ENCODE data around the gene TBCD. TPM values are rescaled to one million over a fixed set of nuclear protein-coding genes. Genes with fewer than 3 reads are reported as not detected.

TBCD gene
- total and polyA plus RNA-seq, 5 donors from 2014 or later = 39.2 to 146 (median 86.4) TPM

DNA sequence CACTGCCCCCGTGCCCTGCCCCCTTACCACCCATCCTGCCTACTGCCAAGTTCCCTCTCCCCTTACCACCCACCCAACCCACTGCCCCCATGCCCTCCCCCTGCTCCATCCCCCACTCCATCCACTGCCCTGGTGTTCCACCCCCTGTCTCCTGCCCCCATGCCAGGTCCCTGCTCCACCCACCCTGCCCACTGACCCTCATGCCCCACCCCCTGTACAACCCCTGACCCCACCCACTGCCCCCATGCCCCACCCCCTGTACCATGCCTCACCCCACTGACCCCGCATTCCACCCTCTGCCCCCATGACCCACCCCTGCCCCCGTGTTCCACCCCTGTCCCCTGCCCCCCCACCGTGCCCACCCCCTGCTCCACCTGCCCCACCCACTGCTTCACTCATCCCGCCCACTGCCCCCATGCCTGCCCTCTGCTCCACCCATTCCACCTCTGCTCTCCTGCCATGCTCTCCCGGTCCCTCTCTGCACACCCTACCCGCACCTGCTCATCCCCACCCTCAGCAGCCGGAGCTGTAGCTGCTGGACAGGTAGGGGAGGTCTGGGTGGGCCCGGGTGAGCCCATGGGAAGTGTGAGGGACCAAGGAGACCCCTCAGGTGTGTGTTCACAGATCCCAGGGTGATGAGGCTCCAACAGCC is 42.7 kb upstream of the TBCD start:
- Histone ChIP-seq H3K36me3 (ENCODE audit: control insufficient read depth, insufficient read depth, low read length) (no peaks in the 10 kb centered on the region), H3K4me3 (ENCODE audit: low read depth, low read length) (no peak overlapping the region), H3K27me3 (ENCODE audit: control insufficient read depth, insufficient read depth, low read length) (no peaks in the 10 kb centered on the region), H3K4me1 (ENCODE audit: control insufficient read depth, insufficient read depth, low read length, poor library complexity, severe bottlenecking) (no peaks in the 10 kb centered on the region), H3K9me3 (ENCODE audit: control insufficient read depth in 2 of 2, low read length in 2 of 2) (no peaks in the 10 kb centered on the region), H3K27ac (ENCODE audit: insufficient read depth, low read length, poor library complexity, severe bottlenecking) (no peak overlapping the region)
- Mint-ChIP-seq H3K9me3 (no peaks in the 10 kb centered on the region), H3K27ac (no peak overlapping the region), H3K4me1 (peaks cover 0 to 5% (median under 1%) of the 10 kb centered on the region in 4 donors), H3K36me3 (no peaks in the 10 kb centered on the region), H3K4me3 (no peak overlapping the region), H3K27me3 (peaks cover 5% of the 10 kb centered on the region)
- no peak for DNase-seq
- ATAC-seq (ENCODE audit: low read depth in 2 of 2) = no peak

DNA sequence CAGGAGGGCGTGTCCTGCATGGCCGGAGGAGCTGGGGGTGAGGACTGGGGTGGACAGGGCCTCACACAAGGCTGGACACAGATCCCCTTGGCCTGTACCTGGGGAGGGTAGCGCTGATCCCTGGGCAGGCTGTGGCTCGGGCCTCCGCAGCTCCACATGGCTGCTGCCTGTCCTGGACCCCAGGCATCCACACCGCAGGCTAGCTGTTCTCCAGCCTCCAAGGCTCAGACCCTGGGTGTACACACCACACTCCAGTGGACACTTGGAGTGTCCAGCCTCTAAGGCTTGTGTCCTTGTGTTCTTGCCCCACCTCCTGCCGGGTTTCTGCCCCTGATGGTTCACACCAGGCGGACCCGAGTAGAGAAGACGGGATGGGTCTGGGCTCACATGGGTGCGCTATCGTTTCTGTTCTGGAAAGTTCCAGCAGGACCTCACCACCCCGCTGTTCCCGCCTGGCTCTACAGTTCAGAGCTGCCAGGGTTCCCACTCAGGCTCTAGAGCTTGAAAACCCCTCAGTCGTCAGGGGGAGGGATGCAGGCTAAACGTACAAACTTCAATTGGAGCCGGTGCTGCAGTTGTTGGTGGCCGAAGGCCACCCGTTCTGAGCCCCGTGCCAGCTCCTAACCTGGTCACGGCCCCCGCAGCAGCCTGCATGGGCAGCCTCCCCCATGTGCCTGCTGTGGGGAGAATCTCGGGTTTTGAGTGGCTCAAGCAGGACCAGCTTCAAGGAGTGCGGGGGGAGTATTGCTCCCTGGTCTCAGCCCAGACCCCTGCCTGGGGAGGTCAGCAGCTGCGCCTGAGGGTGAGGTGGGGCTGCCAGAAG is 42.0 kb upstream of the TBCD start:
- Histone ChIP-seq H3K27me3 (ENCODE audit: control insufficient read depth, insufficient read depth, low read length) (no peaks in the 10 kb centered on the region), H3K36me3 (ENCODE audit: control insufficient read depth, insufficient read depth, low read length) (no peaks in the 10 kb centered on the region), H3K4me3 (ENCODE audit: low read depth, low read length) (no peak overlapping the region), H3K27ac (ENCODE audit: insufficient read depth, low read length, poor library complexity, severe bottlenecking) (no peak overlapping the region), H3K9me3 (ENCODE audit: control insufficient read depth in 2 of 2, low read length in 2 of 2) (no peaks in the 10 kb centered on the region), H3K4me1 (ENCODE audit: control insufficient read depth, insufficient read depth, low read length, poor library complexity, severe bottlenecking) (no peaks in the 10 kb centered on the region)
- Mint-ChIP-seq H3K27me3 (peaks cover 5% of the 10 kb centered on the region), H3K4me1 (peaks cover 0 to 5% (median under 1%) of the 10 kb centered on the region in 4 donors), H3K9me3 (no peaks in the 10 kb centered on the region), H3K27ac (no peak overlapping the region), H3K36me3 (no peaks in the 10 kb centered on the region), H3K4me3 (peak overlapping the region in 1 of 4 donors; percentile 32)
- ATAC-seq (ENCODE audit: low read depth in 2 of 2) = no peak
- no peak for DNase-seq

DNA sequence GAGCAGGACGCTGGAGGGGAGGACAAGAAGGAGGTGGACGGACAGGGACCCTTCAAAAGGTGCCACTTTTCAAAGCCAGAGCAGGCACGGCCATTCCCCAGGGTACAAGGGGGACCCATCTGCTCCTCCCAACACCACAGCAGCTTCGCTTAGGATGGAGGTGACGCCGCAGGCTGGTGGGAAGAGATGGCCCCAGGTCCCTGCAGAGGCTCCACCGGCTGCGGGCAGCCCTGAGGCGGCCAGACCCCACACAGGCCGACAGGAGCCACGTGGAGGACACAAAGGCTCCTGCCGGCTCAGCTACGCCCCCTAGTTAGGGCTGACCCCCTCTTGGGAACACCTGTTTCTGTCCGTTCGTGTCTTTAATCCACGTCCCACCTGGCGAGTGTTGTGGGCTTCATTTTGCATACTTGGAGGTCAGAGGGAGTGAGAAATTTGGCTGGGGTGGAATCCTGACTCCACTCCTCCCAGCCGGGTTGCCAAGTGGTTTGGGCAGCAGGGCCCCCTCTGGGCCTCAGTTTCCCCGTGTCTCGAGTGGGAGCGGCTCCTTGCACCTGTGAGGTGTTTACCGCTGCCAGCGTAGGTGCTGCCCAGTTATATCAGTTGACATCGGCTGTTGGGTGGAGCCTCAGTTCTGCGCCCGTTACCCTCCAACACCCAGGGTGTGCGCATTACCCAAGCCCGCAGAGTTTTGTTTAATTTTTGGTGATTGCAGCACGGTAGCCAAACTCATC is 41.2 kb upstream of the TBCD start:
- Histone ChIP-seq H3K36me3 (ENCODE audit: control insufficient read depth, insufficient read depth, low read length) (no peaks in the 10 kb centered on the region), H3K27me3 (ENCODE audit: control insufficient read depth, insufficient read depth, low read length) (no peaks in the 10 kb centered on the region), H3K4me3 (ENCODE audit: low read depth, low read length) (no peak overlapping the region), H3K27ac (ENCODE audit: insufficient read depth, low read length, poor library complexity, severe bottlenecking) (no peak overlapping the region), H3K4me1 (ENCODE audit: control insufficient read depth, insufficient read depth, low read length, poor library complexity, severe bottlenecking) (peaks cover 2% of the 10 kb centered on the region), H3K9me3 (ENCODE audit: control insufficient read depth in 2 of 2, low read length in 2 of 2) (no peaks in the 10 kb centered on the region)
- peaks cover 5% of the 10 kb centered on the region for H3K27me3 Mint-ChIP-seq
- H3K4me3 Mint-ChIP-seq = no peak overlapping the region
- no peaks in the 10 kb centered on the region for H3K36me3 Mint-ChIP-seq
- H3K27ac Mint-ChIP-seq = no peak overlapping the region
- ATAC-seq (ENCODE audit: low read depth in 2 of 2) (no peak), DNase-seq (no peak)
- H3K4me1 Mint-ChIP-seq = peaks cover 0 to 5% (median 2%) of the 10 kb centered on the region in 4 donors
- H3K9me3 Mint-ChIP-seq = no peaks in the 10 kb centered on the region

DNA sequence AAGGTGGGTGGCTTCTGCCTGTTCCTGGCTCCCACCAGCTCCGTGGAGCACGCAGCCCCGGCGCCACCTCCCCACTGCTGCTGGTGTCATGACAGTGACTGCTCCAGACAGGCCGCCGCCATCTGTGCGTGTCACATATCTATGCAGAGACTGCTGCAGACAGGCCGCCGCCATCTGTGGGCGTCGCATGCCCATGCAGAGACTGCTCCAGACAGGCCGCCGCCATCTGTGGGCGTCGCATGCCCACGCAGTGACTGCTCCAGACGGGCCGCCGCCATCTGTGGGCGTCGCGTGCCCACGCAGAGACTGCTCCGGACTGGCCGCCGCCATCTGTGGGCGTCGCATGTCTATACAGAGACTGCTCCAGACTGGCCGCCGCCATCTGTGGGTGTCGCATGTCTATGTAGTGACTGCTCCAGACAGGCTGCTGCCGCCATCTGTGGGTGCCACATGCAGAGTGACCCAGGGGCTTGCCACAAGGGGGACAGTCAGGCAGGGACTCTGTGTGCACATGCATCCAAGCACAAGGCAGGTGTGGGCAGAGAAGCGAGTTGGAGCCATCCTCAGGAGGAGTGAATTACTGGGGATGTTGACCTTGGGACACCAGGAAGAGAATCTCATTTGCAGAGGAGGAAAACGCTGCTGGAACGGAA is 38.7 kb upstream of the TBCD start:
- H3K4me3 ChIP-seq (ENCODE audit: low read depth, low read length) = no peak overlapping the region
- Mint-ChIP-seq H3K4me1 (peaks cover 8 to 21% (median 12%) of the 10 kb centered on the region in 4 donors), H3K27ac (peak overlapping the region in 1 of 3 donors; percentile 75), H3K36me3 (peaks cover 7% of the 10 kb centered on the region), H3K9me3 (no peaks in the 10 kb centered on the region), H3K27me3 (peaks cover 5% of the 10 kb centered on the region), H3K4me3 (peak overlapping the region in 3 of 4 donors; percentile 17 to 78 (median 61))
- no peaks in the 10 kb centered on the region for H3K27me3 ChIP-seq (ENCODE audit: control insufficient read depth, insufficient read depth, low read length)
- H3K36me3 ChIP-seq (ENCODE audit: control insufficient read depth, insufficient read depth, low read length) = no peaks in the 10 kb centered on the region
- peaks cover 20% of the 10 kb centered on the region for H3K4me1 ChIP-seq (ENCODE audit: control insufficient read depth, insufficient read depth, low read length, poor library complexity, severe bottlenecking)
- no peaks in the 10 kb centered on the region for H3K9me3 ChIP-seq (ENCODE audit: control insufficient read depth in 2 of 2, low read length in 2 of 2)
- no peak for ATAC-seq (ENCODE audit: low read depth in 2 of 2)
- no peak overlapping the region for H3K27ac ChIP-seq (ENCODE audit: insufficient read depth, low read length, poor library complexity, severe bottlenecking)
- DNase-seq = no peak

DNA sequence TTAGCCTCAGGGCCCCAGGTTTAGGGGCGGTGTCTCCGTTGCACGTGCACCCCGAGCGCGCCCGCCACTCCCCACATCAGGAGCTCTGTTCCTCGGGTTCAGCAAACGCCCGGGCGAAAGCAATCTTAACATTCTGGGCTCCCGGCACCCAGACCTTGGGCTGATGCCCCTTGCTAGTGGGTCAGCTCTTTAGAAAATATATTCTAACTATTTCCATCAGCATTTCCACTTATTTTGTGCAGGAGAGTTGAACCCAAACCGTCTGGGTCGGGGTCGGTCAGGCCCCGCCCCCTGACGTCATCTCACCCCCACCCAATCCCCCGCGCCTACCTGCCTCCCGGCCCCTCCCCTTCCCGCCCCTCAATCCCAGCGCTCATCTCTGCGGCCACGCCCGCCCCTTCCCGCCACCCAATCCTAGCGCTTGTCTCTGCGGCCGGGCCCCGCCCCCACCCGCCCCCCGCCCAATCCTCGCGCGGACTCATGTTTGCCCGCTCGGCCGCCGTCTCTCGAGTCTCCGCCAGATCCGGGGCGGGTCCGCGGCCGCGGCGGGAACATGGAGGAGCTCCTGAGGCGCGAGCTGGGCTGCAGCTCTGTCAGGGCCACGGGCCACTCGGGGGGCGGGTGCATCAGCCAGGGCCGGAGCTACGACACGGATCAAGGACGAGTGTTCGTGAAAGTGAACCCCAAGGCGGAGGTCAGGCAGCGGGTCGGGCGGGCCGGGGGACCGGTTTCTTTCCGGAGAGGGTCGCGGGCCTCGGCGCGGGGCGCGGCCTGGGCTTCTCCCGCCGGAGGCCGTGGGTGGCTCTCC is 35.5 kb upstream of the TBCD start, which contains the start of gene FN3KRP:
Gene FN3KRP (plus strand): TSS at position 504 of the 808 bp plus-strand sequence. CDS start 50 bp downstream, at position 554.
- peaks cover 7% of the 10 kb centered on the region for H3K36me3 Mint-ChIP-seq
- peaks cover 8 to 27% (median 12%) of the 10 kb centered on the region in 4 donors for H3K4me1 Mint-ChIP-seq
- H3K36me3 ChIP-seq (ENCODE audit: control insufficient read depth, insufficient read depth, low read length) = peaks cover 13% of the 10 kb centered on the region
- peak within 1 kb of the TSS; percentile 75 to 95 (median 85) for H3K27ac Mint-ChIP-seq
- H3K27me3 ChIP-seq (ENCODE audit: control insufficient read depth, insufficient read depth, low read length) = no peaks in the 10 kb centered on the region
- H3K27ac ChIP-seq (ENCODE audit: insufficient read depth, low read length, poor library complexity, severe bottlenecking) = peak within 1 kb of the TSS; percentile 60
- peak within 1 kb of the TSS; percentile 67 for H3K4me3 ChIP-seq (ENCODE audit: low read depth, low read length)
- ATAC-seq (ENCODE audit: low read depth in 2 of 2) (peak; percentile 91 to 94), DNase-seq (peak; percentile 88 to 97 (median 90))
- peaks cover 5% of the 10 kb centered on the region for H3K27me3 Mint-ChIP-seq
- H3K4me1 ChIP-seq (ENCODE audit: control insufficient read depth, insufficient read depth, low read length, poor library complexity, severe bottlenecking) = peaks cover 23% of the 10 kb centered on the region
- no peaks in the 10 kb centered on the region for H3K9me3 Mint-ChIP-seq
- H3K4me3 Mint-ChIP-seq = peak within 1 kb of the TSS; percentile 85 to 99 (median 95)
- H3K9me3 ChIP-seq (ENCODE audit: control insufficient read depth in 2 of 2, low read length in 2 of 2) = no peaks in the 10 kb centered on the region

DNA sequence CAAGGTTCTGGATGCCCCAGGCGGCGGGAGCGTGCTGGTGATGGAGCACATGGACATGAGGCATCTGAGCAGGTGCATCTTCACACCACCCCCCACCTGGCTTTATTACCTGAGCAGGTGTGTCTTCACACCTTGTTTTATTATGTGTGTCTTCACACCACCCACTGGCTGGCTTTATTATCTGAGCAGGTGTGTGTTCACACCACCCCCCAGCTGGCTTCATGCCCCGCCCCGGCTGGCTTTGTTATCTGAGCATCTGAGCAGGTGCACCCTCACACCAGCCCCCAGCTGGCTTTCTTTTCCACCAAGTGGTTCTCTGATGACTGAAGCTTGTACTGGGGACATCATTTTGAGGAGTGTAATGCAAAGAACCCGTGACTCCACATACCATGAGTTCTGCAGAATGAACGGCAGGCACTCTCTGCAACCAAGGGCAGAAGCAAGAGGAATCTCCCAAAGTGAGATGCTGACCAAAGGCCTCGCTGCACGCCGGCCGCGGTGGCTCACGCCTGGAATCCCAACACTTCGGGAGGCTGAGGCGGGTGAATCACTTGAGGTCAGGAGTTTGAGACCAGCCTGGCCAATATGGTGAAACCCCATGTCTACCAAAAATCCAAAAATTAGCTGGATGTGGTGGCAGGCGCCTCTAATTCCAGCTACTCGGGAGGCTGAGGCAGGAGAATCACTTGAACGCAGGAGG is 32.7 kb upstream of the TBCD start:
- H3K4me1 Mint-ChIP-seq = peaks cover 8 to 30% (median 11%) of the 10 kb centered on the region in 4 donors
- ATAC-seq (ENCODE audit: low read depth in 2 of 2) = no peak
- DNase-seq = no peak
- Histone ChIP-seq H3K9me3 (ENCODE audit: control insufficient read depth in 2 of 2, low read length in 2 of 2) (no peaks in the 10 kb centered on the region), H3K4me1 (ENCODE audit: control insufficient read depth, insufficient read depth, low read length, poor library complexity, severe bottlenecking) (peaks cover 23% of the 10 kb centered on the region), H3K4me3 (ENCODE audit: low read depth, low read length) (no peak overlapping the region), H3K27ac (ENCODE audit: insufficient read depth, low read length, poor library complexity, severe bottlenecking) (no peak overlapping the region), H3K27me3 (ENCODE audit: control insufficient read depth, insufficient read depth, low read length) (no peaks in the 10 kb centered on the region), H3K36me3 (ENCODE audit: control insufficient read depth, insufficient read depth, low read length) (peaks cover 27% of the 10 kb centered on the region)
- no peaks in the 10 kb centered on the region for H3K9me3 Mint-ChIP-seq
- peaks cover 19% of the 10 kb centered on the region for H3K36me3 Mint-ChIP-seq
- peak overlapping the region in 3 of 4 donors; percentile 8 to 85 (median 15) for H3K4me3 Mint-ChIP-seq
- no peak overlapping the region for H3K27ac Mint-ChIP-seq
- no peaks in the 10 kb centered on the region for H3K27me3 Mint-ChIP-seq
